NCI-H146 treated with DMSO at 0.1 percent for 48 hours (cell line): ENCODE data around the gene STATH.
"Not testable (repeated sequence)": the region's sequence is repeated elsewhere in the genome, so short reads cannot be mapped to it uniquely, and the experiment has no call there.

Experiments
- DNase-seq: peaks from one replicate; lab custom pipeline; 2025; ENCODE audit not compliant: unreplicated experiment; lab: John Stamatoyannopoulos, UW

The STATH gene, protein sequence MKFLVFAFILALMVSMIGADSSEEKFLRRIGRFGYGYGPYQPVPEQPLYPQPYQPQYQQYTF

DNA sequence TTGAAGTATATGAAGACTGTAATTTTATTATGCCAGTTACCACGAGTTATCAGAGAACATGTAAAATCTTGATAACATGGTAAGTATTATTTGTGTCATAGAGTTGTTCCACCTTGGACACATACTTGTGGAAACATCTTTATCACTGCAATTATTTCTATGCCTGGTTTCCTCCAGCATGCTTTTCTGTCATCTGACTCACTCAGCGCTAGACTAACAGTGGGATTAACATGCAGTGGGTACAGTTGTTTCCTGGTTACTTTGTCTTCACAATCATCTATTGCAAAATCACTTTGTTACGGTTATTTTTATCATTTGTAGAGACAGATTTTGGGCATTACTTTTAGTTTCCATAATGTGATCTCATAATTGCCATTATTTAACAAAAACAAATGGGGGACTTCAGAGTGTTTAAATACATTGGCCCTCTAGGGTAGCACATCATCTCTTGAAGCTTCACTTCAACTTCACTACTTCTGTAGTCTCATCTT, at the start of gene STATH:
TSS of gene STATH (plus strand) at position 441 of the 491 bp plus-strand sequence. CDS start 2,472 bp downstream, outside the sequence.
- DNase-seq: no peak

GRCh38 chr4:69951602-69952001, 44.2 kb upstream of the STATH start:
- no peak for DNase-seq

DNA sequence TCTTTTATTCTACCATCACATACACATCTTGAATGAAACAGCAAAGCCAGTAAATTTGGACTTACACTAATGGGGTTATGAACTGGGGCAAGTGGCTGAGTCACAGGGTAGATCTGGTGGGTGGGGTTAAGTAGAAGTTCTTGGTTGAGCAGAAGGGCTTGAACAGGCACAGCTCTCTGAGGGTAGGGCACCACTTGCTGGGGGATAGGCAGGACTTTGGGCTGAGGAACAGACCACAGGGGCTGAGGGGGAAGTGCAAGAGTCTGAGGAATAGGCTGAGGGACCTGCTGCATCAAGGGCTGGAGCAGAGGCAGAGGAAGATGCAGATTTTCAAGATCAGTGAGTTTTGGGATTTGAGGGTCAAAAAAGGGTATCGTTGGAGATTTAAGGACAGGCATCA, 38.6 kb upstream of the STATH start:
- DNase-seq: no peak

GRCh38 chr4:69965628-69966027, 30.1 kb upstream of the STATH start, which contains the start of gene CSN2:
Gene CSN2, minus strand, starts transcription at chr4:69965728. Its CDS starts 4,733 bp downstream, at chr4:69960995.
- DNase-seq: no peak

GRCh38 chr4:69970071-69970470, 25.7 kb upstream of the STATH start:
- DNase-seq: no peak

- no peak for DNase-seq
Measured at GRCh38 chr4:69974631-69975030, 21.1 kb upstream of the STATH start.

DNA sequence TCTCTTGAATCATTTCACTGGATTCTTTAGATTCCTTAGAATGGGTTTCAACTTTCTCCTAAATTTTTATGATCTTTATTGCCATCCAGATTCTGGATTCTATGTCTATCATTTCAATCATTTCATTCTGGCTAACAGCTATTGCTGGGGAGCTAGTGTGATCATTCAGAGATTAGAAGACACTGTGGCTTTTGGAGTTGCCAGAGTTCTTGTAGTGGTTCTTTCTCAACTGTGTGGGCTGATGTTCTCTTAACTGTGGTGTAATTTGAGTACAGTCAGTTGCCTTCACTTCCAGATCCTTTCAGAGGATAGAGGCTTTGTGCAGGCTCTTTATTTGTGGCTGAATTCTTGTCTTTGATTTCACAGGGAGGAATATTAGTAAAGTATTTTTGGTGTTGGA, 18.2 kb upstream of the STATH start:
- no peak for DNase-seq

DNA sequence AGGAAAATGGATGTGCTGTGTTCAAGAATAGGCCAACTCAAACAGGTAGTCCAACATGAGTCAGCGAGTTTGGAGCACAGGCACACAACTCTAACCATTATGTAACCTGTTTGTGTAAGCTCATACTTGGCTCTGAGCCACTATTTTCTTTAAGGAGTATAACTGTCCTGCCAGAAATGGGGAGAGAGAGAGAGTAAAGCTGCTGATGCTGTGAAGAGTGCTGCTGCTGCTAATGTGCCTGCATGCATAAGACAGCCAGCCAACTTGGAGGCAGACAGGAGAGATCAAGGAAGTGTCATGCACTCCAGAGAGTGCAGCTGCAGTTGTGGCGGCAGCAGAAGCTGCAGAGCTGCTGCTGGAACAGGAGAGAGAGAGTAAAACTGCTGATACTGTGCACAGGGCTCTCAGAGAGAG, 11.7 kb upstream of the STATH start:
- DNase-seq: no peak

DNA sequence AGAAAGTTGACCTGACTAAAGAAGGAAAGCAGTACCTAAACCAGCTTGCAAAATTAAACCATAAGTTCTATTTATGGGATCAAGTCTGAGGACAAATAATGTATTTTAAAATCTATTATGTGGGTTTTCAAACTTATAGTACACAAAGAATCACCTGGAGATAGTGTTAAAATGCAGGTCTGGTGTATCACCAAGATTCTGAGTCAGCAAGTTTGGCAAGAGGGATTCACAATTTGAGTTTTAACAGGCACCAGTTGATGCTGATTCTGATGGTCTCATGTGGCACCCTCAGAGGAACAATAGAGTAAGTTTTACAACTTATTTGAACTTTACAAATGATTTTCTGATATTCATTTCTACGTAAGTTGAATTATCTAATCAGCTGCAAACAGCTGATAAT, 9.1 kb upstream of the STATH start:
- DNase-seq: no peak

GRCh38 chr4:69991016-69991415, 4.8 kb upstream of the STATH start:
- no peak for DNase-seq

DNA sequence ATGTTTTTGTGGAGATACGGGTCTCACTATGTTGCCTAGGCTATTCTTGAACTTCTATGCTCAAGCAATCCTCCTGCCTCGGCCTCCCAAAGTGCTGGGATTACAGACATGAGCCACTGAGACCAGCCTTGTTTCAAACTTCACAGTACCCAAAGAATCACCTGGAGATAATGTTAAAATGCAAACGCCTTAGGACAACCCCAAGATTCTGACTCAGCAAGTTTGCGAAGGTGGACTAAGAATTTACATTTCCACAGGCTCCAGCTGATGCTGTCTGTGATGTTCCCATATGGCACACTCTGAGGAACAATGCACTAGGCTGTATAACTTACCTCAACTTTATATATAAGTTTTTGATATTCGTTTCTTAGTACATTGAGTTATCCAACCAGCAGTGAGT, 984 bp upstream of the STATH start:
- DNase-seq: no peak

DNA sequence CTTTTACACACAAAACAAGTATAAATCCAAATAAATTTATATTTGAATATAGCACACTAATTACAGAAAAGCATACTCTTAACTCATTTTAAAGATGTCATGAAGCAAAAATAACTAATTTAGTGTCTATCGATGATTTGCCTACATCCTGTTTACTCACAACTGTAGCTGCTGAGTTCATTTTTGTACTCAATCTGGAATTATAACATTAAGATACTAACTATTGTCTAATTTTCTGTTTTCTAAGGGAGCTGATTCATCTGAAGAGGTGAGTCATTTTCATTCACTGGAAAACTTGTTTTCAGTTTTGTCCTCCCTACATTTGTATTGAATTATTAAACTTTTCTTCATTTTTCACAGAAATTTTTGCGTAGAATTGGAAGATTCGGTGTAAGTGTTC, 3.7 kb downstream of the STATH start:
- DNase-seq: no peak

- no peak for DNase-seq
Measured at GRCh38 chr4:70000711-70001110, 4.9 kb downstream of the STATH start.

DNA sequence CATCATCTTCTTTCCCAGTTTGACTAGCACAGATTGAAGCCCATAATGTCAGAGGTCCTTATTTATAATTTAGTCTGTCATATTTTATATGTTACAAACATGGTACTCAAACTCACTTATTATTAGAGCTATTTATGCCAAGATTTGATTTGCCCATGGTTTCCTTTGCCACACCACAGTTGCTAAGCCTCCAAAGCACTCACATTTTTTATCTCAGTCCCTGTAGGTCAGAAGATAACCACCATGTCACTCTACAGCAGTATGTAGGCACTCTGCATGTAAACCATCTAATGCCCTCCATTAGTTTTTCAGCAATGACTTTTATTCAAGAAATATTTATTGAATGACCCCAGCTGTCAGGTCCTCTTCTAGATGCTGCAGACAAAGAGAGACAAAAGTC, 6.7 kb downstream of the STATH start:
- DNase-seq: no peak

DNA sequence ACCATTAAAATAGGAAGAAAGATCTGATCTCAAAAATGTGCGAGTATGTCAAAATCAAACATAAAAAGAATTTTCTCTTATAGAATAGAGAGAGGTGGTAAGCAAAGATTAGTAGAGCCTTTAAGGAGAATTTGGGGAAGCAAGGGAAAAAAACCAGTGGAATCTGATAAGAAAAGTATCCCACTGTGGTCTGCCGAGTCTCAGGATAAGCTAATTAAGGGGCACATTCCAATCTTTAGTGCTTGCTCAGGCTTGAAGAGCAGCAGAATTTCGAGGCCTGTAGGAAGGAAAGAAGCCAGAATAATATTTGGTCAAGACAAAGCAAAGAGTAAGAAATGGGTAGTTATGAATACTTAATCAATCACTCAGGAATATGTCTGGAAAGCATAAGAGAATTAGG, 13.0 kb downstream of the STATH start:
- DNase-seq: no peak

DNA sequence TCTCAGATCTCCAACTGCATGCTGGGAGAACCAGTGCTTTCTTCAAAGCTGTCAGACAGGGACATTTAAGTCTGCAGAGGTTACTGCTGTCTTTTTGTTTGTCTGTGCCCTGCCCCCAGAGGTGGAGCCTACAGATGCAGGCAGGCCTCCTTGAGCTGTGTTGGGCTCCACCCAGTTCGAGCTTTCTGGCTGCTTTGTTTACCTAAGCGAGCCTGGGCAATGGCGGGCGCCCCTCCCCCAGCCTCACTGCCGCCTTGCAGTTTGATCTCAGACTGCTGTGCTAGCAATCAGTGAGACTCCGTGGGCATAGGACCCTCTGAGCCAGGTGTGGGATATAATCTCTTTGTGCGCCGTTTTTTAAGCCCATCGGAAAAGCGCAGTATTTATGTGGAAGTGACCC, 23.2 kb downstream of the STATH start:
- not testable (repeated sequence) for DNase-seq

DNA sequence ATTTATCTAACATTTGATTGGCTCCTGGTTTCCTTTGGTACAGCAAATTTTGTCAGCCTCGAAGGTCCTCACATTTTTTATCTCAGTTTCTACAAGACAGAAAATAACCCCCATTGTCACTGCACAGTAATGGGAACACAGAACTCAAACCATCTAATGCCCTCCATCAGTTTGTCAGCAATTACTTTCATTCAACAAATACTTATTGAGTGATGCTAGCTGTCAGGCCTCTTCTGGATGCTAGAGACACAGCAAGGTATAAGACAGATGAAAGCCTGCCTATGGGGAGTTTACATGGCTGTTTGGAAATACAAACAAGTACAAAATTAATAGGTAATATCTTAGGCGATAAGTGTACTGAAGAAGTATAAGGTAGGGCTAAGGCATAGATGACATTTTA, 27.5 kb downstream of the STATH start:
- DNase-seq: no peak

- DNase-seq: no peak
Measured at GRCh38 chr4:70027011-70027410, 31.2 kb downstream of the STATH start.

- DNase-seq: not testable (repeated sequence)
Measured at GRCh38 chr4:70028159-70028558, 32.4 kb downstream of the STATH start, which contains the start of gene HTN3. Gene HTN3, plus strand, starts transcription at chr4:70028459. Its CDS starts 2,282 bp downstream, at chr4:70030741.

DNA sequence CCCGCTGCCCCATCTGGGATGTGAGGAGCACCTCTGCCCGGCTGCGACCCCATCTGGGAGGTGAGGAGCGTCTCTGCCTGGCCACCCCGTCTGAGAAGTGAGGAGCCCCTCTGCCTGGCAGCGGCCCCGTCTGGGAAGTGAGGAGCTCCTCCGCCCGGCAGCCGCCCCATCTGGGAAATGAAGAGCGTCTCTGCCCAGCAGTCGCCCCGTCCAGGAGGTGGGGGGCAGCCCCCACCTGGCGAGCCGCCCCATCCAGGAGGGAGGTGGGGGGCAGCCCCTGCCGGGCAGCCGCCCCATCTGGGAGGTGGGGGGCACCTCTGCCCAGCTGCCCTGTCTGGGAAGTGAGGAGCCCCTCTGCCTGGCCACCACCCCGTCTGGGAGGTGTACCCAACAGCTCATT, 41.8 kb downstream of the STATH start:
- DNase-seq: not testable (repeated sequence)

DNA sequence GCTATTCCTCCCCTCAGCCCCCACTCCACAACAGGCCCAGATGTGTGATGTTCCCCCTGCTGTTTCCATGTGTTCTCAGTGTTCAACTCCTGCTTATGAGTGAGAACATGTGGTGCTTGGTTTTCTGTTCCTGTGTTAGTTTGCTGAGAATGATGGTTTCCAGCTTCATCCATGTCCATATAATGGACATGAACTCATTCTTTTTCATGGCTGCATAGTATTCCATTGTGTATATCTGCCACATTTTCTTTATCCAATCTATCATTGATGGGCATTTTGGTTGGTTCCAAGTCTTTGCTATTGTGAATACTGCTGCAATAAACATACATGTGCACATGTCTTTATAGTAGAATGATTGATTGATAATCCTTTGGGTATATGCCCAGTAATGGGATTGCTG, 44.2 kb downstream of the STATH start:
- DNase-seq: not testable (repeated sequence)

DNA sequence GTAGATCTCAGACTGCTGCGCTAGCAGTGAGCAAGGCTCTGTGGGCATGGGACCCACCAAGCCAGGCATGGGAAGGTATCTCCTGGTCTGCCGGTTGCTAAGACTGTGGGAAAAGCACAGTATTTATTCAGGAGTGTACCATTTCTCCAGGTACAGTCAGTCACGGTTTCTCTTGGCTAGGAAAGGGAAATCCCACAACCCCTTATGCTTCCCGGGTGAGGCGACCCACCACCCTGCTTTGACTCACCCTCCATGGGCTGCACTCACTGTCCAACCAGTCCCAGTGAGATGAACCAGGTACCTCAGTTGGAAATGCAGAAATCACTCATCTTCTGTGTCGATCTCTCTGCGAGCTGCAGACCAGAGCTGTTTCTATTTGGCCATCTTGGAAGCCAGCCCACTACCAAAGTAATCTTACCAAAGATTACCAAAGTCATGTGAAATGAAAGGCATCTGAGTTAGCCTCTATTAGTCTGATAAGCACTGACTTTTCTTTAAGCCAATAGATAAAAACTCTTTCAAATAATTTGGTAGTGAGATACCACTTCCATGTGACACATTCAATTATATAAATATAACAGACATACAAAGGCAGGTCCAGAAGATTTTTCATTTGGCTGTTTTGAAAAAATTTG, 46.0 kb downstream of the STATH start:
- no peak for DNase-seq

DNA sequence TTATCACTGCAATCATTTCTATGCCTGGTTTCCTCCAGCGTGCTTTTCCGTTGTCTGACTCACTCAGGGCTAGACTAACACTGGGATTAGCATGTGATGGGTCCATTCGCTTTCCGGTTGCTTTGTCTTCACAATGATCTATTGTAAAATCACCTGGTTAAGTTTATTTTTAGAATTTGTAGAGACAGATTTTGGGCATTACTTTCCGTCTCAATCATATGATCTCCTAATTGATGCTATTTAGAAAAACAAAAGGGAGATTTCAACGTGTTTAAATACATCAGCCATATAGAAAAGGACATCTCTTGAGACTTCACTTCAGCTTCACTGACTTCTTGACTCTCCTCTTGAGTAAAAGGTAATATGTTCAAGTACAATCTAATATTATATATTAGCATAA, 54.4 kb downstream of the STATH start, which contains the start of gene HTN1:
TSS of gene HTN1 (plus strand) at position 301 of the 400 bp plus-strand sequence. CDS start 2,639 bp downstream, outside the sequence.
- not testable (repeated sequence) for DNase-seq
